HG02623 (cell line): ENCODE data around the gene MRPL23.
"Not testable (repeated sequence)": the region's sequence is repeated elsewhere in the genome, so short reads cannot be mapped to it uniquely, and the experiment has no call there.

ENCODE experiments used
- ATAC-seq: cut with Tn5 transposase; IDR thresholded peaks from one replicate; pipeline ENCODE4 v1.9.1; 2021; ENCODE audit warnings: moderate library complexity; ENCODE audit not compliant: unreplicated experiment

The MRPL23 gene

DNA sequence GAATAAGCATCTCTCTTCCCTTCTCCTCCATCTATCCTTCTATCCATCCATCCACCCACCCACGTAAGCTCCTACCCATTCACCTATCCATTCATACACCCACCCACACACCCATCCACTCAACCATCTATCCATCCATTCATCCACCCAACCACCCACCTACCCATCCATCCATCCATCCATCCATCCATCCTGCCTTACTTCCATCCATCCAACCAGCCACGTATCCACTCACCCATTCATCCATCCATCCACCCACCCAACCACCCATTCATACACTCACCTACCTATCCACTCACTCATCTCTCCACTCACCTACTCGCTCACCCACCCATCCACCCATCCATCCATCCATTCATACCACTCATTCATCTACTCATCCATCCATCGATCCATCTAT is 14.5 kb upstream of the MRPL23 start:
- no peak for ATAC-seq

DNA sequence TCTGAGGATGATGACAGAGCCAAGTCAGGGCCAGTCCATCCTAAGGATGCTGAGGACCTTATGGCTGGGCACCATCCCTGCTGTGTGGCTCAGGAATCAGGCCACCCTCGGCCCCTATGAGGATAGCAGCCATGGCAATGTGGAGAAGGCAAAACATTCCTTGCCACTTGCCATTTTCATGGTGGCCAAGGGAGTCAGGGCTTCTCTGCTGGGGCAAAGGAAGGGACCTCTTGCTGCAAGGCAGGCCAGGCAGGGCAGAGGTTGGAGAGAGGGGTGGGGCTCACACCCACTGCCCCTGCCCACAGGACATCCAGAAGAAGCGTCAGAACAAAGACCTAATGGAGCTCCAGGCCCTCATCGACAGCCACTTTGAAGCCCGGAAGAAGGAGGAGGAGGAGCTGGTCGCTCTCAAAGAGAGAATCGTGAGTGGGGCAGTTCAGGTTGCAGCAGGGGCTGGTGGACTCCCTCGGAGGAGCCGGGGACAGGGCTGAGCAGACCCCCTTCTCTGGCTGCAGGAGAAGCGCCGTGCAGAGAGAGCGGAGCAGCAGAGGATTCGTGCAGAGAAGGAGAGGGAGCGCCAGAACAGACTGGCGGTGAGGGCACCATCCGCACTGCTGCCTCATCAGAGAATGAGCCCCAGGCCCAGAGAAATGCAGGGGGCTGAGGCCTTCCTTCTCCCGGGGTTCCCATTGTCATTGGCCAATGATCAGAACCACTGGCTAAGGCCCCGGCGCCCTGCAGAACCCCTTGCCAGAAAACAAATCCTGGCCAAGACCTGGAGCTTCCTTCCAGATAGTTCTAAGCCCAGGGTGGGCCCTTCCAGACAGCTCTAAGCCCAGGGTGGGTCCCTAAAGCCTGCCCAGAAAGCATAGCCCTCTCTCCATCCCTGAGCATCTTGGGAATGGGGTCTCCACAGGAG is 13.5 kb upstream of the MRPL23 start:
- no peak for ATAC-seq

DNA sequence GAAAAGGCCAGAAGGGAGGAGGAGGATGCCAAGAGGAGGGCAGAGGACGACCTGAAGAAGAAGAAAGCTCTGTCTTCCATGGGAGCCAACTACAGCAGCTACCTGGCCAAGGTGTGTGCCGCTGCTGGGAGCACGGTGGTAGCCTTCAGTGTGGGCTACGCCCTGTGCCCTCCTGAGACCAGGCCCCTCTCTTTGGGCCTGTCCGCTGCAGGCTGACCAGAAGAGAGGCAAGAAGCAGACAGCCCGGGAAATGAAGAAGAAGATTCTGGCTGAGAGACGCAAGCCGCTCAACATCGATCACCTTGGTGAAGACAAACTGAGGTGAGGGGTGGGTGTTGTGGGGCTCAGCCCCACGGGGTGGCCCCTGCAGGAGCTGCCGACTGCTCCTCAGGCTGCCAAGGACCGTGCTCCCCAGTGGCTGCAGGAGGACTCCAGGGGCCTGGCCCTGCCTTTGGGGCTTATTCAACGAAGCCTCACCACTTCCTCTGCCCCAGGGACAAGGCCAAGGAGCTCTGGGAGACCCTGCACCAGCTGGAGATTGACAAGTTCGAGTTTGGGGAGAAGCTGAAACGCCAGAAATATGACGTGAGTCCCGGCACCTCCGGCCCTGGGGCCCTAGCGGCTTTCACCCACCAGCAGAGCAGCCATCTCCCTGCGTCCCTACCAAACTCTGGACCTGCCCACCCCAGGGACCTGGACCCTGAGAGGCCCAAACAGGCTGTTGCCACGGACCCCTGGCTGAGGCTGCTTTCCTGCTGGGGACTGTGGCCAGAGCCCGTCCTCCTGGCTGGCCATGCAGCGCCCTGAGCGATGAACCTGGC is 12.6 kb upstream of the MRPL23 start:
- no peak for ATAC-seq

- ATAC-seq = no peak
Measured at GRCh38 chr11:1935156-1936071, 11.7 kb upstream of the MRPL23 start.

DNA sequence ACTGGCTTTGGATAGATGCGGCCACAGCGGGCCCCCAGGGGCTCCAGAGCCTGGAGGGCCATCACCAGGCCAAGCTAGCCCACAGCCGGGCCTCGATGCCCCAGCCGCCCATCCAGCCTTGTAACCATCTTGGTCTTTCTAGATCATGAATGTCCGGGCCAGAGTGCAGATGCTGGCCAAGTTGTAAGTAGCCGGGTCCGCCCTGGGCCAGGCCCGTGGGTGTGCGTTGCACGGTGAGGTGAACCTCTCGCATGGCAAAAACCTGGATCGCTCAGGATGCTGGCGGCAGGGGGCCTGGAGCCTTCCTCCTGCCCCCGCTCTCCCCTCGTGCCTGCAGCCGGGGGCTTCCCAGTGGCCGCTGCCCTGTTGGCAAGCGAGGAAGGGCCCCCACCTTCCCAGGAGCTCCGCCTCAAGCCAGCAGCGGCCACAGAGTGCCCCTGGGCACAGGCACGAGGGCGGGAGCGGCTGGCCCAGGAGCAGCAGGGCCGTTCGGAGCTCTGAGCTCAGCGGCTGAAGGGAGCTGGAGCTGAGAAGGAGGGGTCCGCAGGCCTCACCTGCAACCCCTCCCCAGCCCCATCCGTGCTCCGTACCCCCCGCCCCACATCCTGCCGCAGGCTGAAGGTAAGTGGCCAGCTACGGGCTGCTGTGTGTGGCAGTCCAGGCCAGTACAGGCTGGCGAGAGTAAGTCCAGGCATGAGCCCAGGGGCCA is 10.9 kb upstream of the MRPL23 start:
- ATAC-seq = no peak

DNA sequence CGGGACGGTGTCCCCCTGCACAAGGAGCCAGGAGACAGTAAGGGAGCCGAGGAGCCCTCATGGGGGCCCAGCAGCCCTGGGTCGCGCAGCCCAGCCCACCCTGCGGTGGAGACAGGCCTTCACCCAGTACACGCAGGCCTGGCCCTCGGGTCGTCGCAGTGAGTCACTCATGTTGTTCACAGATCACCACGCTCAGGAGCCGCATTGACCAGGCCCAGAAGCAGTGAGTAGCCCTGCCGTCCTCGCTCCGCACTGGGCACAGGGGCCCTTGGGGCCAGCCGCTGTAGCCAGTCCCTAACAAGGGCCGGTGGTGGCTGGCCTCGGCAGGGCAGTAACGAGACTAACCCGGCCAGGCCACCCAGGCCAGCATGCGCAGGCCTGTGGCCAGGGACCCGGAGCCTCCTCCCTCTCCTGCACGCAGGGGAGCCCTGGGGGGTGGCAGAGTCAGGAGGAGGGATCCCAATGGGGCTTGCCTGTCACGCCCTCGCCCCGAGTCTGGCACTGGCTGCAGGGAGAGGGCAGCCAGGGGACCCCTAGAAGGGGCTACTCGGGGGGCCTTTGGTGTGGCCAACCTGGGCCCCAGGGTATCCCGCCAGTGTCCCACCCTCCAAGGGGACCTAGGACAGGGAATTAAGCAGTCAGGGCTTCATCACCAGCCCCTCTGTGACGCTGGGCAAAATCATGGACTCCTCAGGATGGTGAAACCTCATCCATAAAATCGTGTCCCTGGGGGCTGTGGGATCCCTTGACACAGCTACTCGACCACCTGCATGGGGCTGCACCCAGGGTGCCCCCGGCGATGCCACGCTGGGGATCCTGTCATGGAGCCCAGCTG is 10.1 kb upstream of the MRPL23 start:
- ATAC-seq = no peak

DNA sequence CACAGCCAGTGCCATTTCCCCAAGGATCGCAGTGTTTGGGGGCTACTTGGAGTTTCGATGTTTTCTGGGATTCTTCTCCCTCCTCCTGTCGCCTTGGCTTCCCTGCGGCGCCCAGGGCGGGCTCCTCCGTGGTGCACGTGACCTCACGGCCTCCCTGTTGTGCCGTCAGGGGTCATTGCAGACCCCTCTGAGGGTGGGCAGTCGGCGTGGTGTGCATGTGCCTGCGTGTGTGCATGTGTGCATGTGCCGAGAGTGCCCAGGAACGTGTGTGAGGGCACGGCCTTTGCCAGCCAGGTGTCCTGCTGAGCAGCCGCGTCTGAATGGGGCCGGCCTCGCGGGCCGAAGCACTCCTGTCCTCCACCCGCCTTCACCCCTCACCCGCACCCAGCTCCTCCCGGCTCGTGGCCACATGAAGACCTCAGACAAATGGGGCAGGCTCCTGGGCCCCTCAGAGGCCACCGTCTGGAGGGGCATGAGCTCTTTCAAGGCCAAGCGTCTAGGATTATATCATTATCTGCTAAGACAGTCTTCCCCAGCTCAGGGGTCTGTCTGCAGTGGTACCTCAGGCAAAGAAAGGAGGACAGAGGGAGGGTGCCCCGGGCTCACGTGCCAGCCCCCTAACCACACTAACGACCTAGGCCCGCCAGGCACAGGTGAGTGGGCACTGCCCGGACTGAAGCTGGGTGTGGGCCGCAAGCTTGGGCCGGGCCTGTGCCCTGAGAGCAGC is 9.4 kb upstream of the MRPL23 start:
- ATAC-seq = no peak

GRCh38 chr11:1938343-1939005 is 8.7 kb upstream of the MRPL23 start:
- no peak for ATAC-seq

DNA sequence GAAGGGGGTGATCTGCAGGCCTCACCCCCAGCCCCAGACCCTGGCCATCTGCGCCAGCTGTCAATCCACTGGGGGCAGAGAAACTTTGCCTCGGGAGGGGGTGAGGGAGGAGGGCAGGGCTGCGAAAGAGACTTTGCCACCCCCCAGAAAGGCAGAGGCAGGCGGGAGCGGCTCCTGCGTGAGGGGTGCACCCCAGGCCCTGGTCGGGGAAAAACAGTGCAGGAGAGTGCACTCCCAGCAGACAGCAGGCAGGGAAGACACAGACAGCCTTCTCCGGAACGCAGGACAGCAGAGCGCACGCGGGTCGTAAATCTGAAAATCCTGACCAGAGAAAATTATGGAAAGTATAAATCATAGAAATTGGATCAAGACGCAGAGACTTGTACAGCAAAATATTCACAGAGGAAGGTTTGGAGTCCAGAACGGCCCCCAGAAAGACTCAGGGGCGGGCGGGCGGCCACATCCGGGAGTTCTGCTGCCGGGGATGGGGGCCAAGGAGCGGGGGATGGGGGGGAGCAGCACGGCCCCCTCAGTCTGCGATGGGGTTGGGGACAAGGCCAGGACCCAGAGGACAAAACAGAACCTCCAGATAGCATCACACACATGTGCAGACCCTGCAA is 8.0 kb upstream of the MRPL23 start:
- no peak for ATAC-seq

- ATAC-seq = not testable (repeated sequence)
Measured at GRCh38 chr11:1939788-1940187, 7.3 kb upstream of the MRPL23 start.

DNA sequence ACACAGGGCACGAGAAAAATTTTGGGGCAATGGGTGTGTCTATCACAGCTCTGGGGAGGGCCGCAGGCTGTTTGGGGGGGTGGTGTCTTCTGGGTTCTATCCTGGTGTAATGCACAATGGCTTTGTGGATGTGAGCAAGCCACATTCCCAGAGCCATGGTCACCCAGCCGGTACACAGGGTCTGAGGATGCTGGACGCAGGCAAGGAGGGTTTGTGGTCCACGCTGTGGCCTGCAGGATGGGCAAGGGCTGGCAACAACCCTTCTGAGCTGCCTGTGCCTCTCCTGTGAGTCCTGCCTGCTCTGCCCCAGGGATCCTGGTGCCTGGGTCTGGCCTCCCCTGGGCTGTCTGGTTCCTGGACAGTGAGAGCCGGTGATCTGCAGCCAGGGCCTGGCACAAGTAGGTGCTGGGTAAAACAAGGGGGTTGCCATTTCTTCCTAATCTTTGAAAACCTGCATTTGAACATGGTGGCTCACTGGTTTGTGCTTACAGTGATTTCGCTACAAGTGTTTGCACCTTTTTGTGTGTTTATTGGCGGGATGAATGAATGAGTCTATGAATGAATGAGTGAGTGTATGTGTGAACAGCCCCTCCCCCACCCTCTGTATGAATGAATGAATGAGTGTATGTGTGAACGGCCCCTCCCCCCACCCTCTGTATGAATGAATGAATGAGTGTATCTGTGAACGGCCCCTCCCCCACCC is 4.4 kb upstream of the MRPL23 start:
- ATAC-seq = no peak

GRCh38 chr11:1943576-1943975 is 3.6 kb upstream of the MRPL23 start:
- ATAC-seq = no peak

DNA sequence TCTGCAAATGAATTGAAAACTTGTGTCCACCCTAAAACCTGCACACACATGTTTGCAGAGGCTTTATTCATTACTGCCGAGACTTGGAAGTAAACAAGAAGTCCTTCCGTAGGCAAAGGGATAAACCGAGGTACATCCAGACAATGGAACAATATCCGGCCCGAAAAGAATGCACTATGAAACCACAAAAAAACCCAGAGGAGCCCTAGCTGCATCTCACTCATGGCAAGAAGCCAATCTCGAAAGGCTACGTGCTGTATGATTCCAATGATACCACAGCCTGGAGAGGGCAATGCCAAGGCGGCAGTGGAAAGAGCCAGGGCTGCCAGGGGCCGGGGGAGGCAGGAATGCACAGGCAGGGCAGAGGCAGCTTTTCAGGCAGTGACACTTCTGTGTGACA is 3.2 kb upstream of the MRPL23 start:
- no peak for ATAC-seq

GRCh38 chr11:1947592-1948237 is 583 bp downstream of the MRPL23 start:
- ATAC-seq = no peak

DNA sequence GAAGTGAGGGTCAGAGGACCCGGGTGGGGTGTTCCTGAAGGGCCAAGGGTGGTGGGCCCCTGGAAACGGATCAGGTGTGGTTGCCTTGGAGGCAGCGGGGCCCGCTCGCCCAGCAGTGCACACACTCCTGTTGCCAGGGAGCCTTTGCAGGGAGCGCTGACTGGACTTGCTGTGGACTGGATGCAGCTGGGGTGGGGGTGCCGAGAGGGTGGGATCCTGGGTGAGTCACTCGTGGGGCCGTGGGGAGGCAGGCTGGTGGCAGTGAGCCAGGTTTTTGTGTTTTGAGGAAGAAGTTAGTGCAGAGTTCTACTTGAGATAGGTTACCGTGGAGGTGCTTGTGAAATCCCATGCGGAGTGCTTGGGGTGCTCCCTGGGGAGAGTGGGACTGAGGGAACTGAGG is 1.3 kb downstream of the MRPL23 start:
- ATAC-seq = no peak

DNA sequence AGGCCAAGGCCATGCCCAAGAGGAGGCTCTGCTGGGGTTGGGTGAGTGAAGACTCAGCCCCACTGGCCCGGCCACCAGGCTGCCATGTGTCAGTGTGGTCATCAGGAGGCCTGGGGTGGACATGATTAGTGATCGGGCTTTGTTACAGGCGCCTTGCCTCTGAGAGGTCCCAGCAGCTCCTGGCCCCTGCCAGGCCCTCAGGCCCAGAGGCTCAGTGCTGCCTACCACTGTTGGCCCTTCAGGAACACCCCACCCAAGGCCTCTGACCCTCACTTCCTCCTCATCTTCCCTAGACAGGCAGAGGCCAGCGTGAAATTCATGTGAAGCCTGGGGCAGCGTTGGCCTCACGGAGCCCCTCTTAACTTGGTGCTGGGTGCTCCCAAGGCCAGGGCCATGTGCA is 2.2 kb downstream of the MRPL23 start:
- no peak for ATAC-seq

DNA sequence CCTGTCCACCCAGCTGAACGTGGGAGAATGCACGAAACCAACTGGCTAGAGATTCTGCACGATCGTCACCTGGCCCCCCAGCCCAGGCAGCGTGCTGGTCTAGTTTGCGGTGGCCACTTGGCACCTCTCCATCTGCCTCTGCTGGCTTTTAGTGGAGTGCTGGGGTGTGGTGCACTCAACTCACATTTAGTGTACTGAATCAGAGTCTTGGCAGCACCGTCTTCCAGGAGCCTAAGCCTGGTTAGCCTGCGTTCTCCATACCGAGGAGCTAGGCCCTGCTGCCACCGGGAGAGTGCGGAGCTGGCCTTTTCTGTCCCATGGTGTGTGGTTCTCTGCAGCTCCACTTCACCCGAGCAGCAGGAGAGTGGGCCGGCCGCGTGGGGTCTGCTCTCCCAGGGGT is 2.8 kb downstream of the MRPL23 start:
- ATAC-seq = no peak
